T-helper 2 cell treated with Interferon-gamma antibody and Interleukin-4, amounts not matched to agents 5 μg/mL and 100 μg/mL, for 36 hours (primary cell): ENCODE results near the gene PLXNB1.

ENCODE experiments used
- DNase-seq: peaks from one replicate; pipeline ENCODE4 v3.0.0; 2021; ENCODE audit warnings: low spot score
- H3K27ac Mint-ChIP-seq: one replicate; pipeline ENCODE4 v1.8.0; 2021; ENCODE audit warnings: mild to moderate bottlenecking, mixed read lengths
- H3K27me3 Mint-ChIP-seq: one replicate; pipeline ENCODE4 v1.8.0; 2021; ENCODE audit warnings: low read depth, mixed read lengths
- H3K36me3 Mint-ChIP-seq: one replicate; pipeline ENCODE4 v1.8.0; 2021; ENCODE audit warnings: low read depth, mixed read lengths
- H3K4me1 Mint-ChIP-seq: one replicate; pipeline ENCODE4 v1.8.0; 2021; ENCODE audit warnings: low read depth, mixed read lengths
- H3K4me3 Mint-ChIP-seq: one replicate; pipeline ENCODE4 v1.8.0; 2022; ENCODE audit warnings: mild to moderate bottlenecking, moderate library complexity, mixed read lengths
- H3K9me3 Mint-ChIP-seq: one replicate; pipeline ENCODE4 v1.8.0; 2021; ENCODE audit warnings: mixed read lengths

Gene PLXNB1

GRCh38 chr3:48435223-48435595 lies 5.3 kb upstream of the PLXNB1 start:
- H3K4me3 Mint-ChIP-seq = no peak overlapping the region
- no peak for DNase-seq
- peaks cover 2% of the 10 kb centered on the region for H3K27me3 Mint-ChIP-seq
- H3K4me1 Mint-ChIP-seq = peaks cover 19% of the 10 kb centered on the region
- no peak overlapping the region for H3K27ac Mint-ChIP-seq
- no peaks in the 10 kb centered on the region for H3K9me3 Mint-ChIP-seq
- H3K36me3 Mint-ChIP-seq = peaks cover 13% of the 10 kb centered on the region

GRCh38 chr3:48434591-48435222 lies 4.8 kb upstream of the PLXNB1 start:
- Mint-ChIP-seq H3K27ac (no peak overlapping the region), H3K36me3 (peaks cover 8% of the 10 kb centered on the region), H3K4me1 (peaks cover 19% of the 10 kb centered on the region), H3K27me3 (peaks cover 6% of the 10 kb centered on the region), H3K4me3 (no peak overlapping the region), H3K9me3 (no peaks in the 10 kb centered on the region)
- no peak for DNase-seq

- Mint-ChIP-seq H3K4me3 (no peak overlapping the region), H3K27me3 (peaks cover 6% of the 10 kb centered on the region), H3K4me1 (peaks cover 14% of the 10 kb centered on the region), H3K36me3 (peaks cover 8% of the 10 kb centered on the region), H3K27ac (no peak overlapping the region), H3K9me3 (no peaks in the 10 kb centered on the region)
- DNase-seq = no peak
Observed at GRCh38 chr3:48433472-48434118, 3.7 kb upstream of the PLXNB1 start.

- peaks cover 15% of the 10 kb centered on the region for H3K27me3 Mint-ChIP-seq
- H3K4me1 Mint-ChIP-seq = peaks cover 9% of the 10 kb centered on the region
- H3K36me3 Mint-ChIP-seq = peaks cover 8% of the 10 kb centered on the region
- no peak overlapping the region for H3K4me3 Mint-ChIP-seq
- no peaks in the 10 kb centered on the region for H3K9me3 Mint-ChIP-seq
- no peak overlapping the region for H3K27ac Mint-ChIP-seq
- no peak for DNase-seq
Observed at GRCh38 chr3:48432411-48433371, 2.8 kb upstream of the PLXNB1 start.

GRCh38 chr3:48431224-48432029 lies 1.5 kb upstream of the PLXNB1 start:
- no peak overlapping the region for H3K27ac Mint-ChIP-seq
- no peak for DNase-seq
- H3K27me3 Mint-ChIP-seq = peaks cover 24% of the 10 kb centered on the region

GRCh38 chr3:48430708-48431101 lies 819 bp upstream of the PLXNB1 start:
- H3K4me1 Mint-ChIP-seq = peaks cover 9% of the 10 kb centered on the region
- H3K27ac Mint-ChIP-seq = no peak overlapping the region
- peak overlapping the region; percentile 76 for H3K4me3 Mint-ChIP-seq
- H3K36me3 Mint-ChIP-seq = peaks cover 8% of the 10 kb centered on the region
- no peak for DNase-seq
- H3K9me3 Mint-ChIP-seq = no peaks in the 10 kb centered on the region
- H3K27me3 Mint-ChIP-seq = peaks cover 24% of the 10 kb centered on the region

More at GRCh38 chr3:48431224-48432029, 1.5 kb upstream of the PLXNB1 start:
- H3K36me3 Mint-ChIP-seq = peaks cover 8% of the 10 kb centered on the region
- H3K4me1 Mint-ChIP-seq = peaks cover 9% of the 10 kb centered on the region
- H3K4me3 Mint-ChIP-seq = peak overlapping the region; percentile 76
- no peaks in the 10 kb centered on the region for H3K9me3 Mint-ChIP-seq

- H3K4me3 Mint-ChIP-seq = peak overlapping the region; percentile 76
- peaks cover 6% of the 10 kb centered on the region for H3K4me1 Mint-ChIP-seq
- DNase-seq = peak; percentile 49
- no peaks in the 10 kb centered on the region for H3K9me3 Mint-ChIP-seq
- peaks cover 8% of the 10 kb centered on the region for H3K36me3 Mint-ChIP-seq
- H3K27me3 Mint-ChIP-seq = peaks cover 24% of the 10 kb centered on the region
- H3K27ac Mint-ChIP-seq = no peak overlapping the region
Observed at GRCh38 chr3:48429317-48429959, 448 bp downstream of the PLXNB1 start.

- peak overlapping the region; percentile 36 for H3K4me3 Mint-ChIP-seq
- H3K27me3 Mint-ChIP-seq = peaks cover 24% of the 10 kb centered on the region
- peaks cover 6% of the 10 kb centered on the region for H3K4me1 Mint-ChIP-seq
- DNase-seq = no peak
- H3K36me3 Mint-ChIP-seq = peaks cover 8% of the 10 kb centered on the region
- H3K9me3 Mint-ChIP-seq = no peaks in the 10 kb centered on the region
- H3K27ac Mint-ChIP-seq = no peak overlapping the region
Observed at GRCh38 chr3:48428572-48429316, 1.1 kb downstream of the PLXNB1 start.

- Mint-ChIP-seq H3K4me3 (peak overlapping the region; percentile 36), H3K4me1 (peaks cover 6% of the 10 kb centered on the region), H3K27me3 (peaks cover 24% of the 10 kb centered on the region), H3K36me3 (peaks cover 8% of the 10 kb centered on the region), H3K9me3 (no peaks in the 10 kb centered on the region), H3K27ac (no peak overlapping the region)
- no peak for DNase-seq
Observed at GRCh38 chr3:48428088-48428571, 1.8 kb downstream of the PLXNB1 start.

GRCh38 chr3:48427630-48427962 lies 2.3 kb downstream of the PLXNB1 start:
- Mint-ChIP-seq H3K9me3 (no peaks in the 10 kb centered on the region), H3K27me3 (peaks cover 24% of the 10 kb centered on the region), H3K36me3 (peaks cover 8% of the 10 kb centered on the region), H3K4me1 (peaks cover 6% of the 10 kb centered on the region), H3K27ac (no peak overlapping the region), H3K4me3 (peak overlapping the region; percentile 36)
- no peak for DNase-seq

- no peak overlapping the region for H3K27ac Mint-ChIP-seq
- no peak for DNase-seq
- H3K4me1 Mint-ChIP-seq = peaks cover 6% of the 10 kb centered on the region
- H3K27me3 Mint-ChIP-seq = peaks cover 24% of the 10 kb centered on the region
- H3K4me3 Mint-ChIP-seq = no peak overlapping the region
- H3K9me3 Mint-ChIP-seq = no peaks in the 10 kb centered on the region
- H3K36me3 Mint-ChIP-seq = peaks cover 4% of the 10 kb centered on the region
Observed at GRCh38 chr3:48426944-48427629, 2.8 kb downstream of the PLXNB1 start.

- no peak overlapping the region for H3K4me3 Mint-ChIP-seq
- H3K27ac Mint-ChIP-seq = no peak overlapping the region
- H3K9me3 Mint-ChIP-seq = no peaks in the 10 kb centered on the region
- peaks cover 6% of the 10 kb centered on the region for H3K4me1 Mint-ChIP-seq
- H3K27me3 Mint-ChIP-seq = peaks cover 24% of the 10 kb centered on the region
- no peak for DNase-seq
- H3K36me3 Mint-ChIP-seq = peaks cover under 1% of the 10 kb centered on the region
Observed at GRCh38 chr3:48426401-48426909, 3.4 kb downstream of the PLXNB1 start.
